ENCODE data around the gene HIVEP3. TPM values are rescaled to one million over a fixed set of nuclear protein-coding genes. Genes with fewer than 3 reads are reported as not detected.

Gene HIVEP3
- polyA plus RNA-seq, 1 of the 3 experiments (the other 2 are of a cell fraction): 6.4 TPM

DNA sequence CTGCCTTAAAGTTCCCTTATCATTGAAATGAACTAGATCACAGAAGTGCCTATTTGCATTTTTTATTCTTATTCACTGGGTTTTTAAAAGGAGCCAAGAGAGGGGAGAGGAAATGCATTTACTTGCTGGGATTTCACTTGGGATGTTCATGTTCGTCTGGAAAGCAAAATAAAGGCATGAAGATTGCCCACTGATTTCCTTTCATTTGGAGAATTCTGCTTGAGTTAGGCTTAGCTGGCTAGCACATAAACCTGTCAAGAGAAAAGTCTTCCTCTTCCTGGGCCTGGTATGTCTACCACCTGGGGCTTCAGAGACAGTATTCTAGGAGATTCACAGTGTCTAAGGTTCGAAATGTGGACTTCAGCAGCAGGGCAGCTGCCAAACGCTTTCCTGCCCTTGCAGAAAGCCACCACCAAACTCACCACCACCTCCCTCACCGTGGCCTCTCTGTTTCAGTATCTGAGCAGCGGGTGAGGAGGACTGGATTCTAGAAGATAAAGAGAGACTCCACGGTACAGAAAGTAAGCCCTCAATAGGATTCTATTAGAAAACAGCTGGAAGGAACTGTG is 44.5 kb downstream of the HIVEP3 start:
- POLR2A ChIA-PET: no interaction called here
- Histone ChIP-seq H3K9me2 (no peaks in the 10 kb centered on the region), H3K79me2 (ENCODE audit: insufficient read depth) (no peaks in the 10 kb centered on the region; the same call in none of the 2 replicates), H3K9ac (no peak overlapping the region), H3K4me2 (no peak overlapping the region), H3K36me3 (replicated peaks in 1 of 2; ENCODE audit: control insufficient read depth in 1 of 2, insufficient read depth in 2 of 2, low read length in 1 of 2) (peaks cover 0 to 8% of the 10 kb centered on the region in 2 experiments), H3K9me3 (no peaks in the 10 kb centered on the region), H3K4me3 (ENCODE audit: low read depth in 2 of 2, low read length in 1 of 2) (no peak overlapping the region), H3K4me1 (ENCODE audit: control insufficient read depth in 1 of 2, insufficient read depth in 2 of 2, low read depth in 1 of 2, low read length in 1 of 2) (peaks cover 17 to 18% of the 10 kb centered on the region in 2 experiments; a peak in 3 of 4 replicates), H3K27me3 (ENCODE audit: insufficient read depth) (no peaks in the 10 kb centered on the region), H3K27ac (ENCODE audit: low read depth in 2 of 2, low read length in 1 of 2) (no peak overlapping the region), H3F3A (replicated peaks; ENCODE audit: insufficient read depth) (peaks cover 15% of the 10 kb centered on the region), H2AFZ (ENCODE audit: low read depth) (no peak overlapping the region), H4K20me1 (ENCODE audit: insufficient read depth) (no peaks in the 10 kb centered on the region)
- 96% methylated on average over 6 of the region's 6 CpGs for WGBS (ENCODE audit: low lambda C conversion rate)
- TF ChIP-seq NRF1 (IDR thresholded peaks at IDR 0.05; ENCODE audit: low read depth, low read length) (no peak), EZH2phosphoT487 (IDR thresholded peaks at IDR 0.05; ENCODE audit: borderline replicate concordance, low read depth) (no peak), MEF2A (IDR thresholded peaks at IDR 0.05; ENCODE audit: borderline replicate concordance, low read depth) (no peak), GABPA (IDR thresholded peaks at IDR 0.05; ENCODE audit: low read depth) (no peak), GATA2 (CRISPR knock-in tag; IDR thresholded peaks at IDR 0.05) (no peak), POLR2AphosphoS5 (IDR thresholded peaks at IDR 0.05; ENCODE audit: low read depth, low read length) (no peak), MXI1 (IDR thresholded peaks at IDR 0.05; ENCODE audit: low read depth, low read length) (no peak), CHD2 (IDR thresholded peaks at IDR 0.05; ENCODE audit: low read length, partially characterized antibody) (no peak), RCOR1 (IDR thresholded peaks at IDR 0.05; ENCODE audit: low read length) (no peak), TCF12 (IDR thresholded peaks at IDR 0.05) (no peak), FOXJ3 (CRISPR knock-in tag; IDR thresholded peaks at IDR 0.05) (no peak), YY1 (IDR thresholded peaks at IDR 0.05; ENCODE audit: low read depth) (no peak)
- TF ChIP-seq, protein P1, sequence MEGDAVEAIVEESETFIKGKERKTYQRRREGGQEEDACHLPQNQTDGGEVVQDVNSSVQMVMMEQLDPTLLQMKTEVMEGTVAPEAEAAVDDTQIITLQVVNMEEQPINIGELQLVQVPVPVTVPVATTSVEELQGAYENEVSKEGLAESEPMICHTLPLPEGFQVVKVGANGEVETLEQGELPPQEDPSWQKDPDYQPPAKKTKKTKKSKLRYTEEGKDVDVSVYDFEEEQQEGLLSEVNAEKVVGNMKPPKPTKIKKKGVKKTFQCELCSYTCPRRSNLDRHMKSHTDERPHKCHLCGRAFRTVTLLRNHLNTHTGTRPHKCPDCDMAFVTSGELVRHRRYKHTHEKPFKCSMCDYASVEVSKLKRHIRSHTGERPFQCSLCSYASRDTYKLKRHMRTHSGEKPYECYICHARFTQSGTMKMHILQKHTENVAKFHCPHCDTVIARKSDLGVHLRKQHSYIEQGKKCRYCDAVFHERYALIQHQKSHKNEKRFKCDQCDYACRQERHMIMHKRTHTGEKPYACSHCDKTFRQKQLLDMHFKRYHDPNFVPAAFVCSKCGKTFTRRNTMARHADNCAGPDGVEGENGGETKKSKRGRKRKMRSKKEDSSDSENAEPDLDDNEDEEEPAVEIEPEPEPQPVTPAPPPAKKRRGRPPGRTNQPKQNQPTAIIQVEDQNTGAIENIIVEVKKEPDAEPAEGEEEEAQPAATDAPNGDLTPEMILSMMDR (IDR thresholded peaks at IDR 0.05): no peak
- TF ChIP-seq, protein P2, sequence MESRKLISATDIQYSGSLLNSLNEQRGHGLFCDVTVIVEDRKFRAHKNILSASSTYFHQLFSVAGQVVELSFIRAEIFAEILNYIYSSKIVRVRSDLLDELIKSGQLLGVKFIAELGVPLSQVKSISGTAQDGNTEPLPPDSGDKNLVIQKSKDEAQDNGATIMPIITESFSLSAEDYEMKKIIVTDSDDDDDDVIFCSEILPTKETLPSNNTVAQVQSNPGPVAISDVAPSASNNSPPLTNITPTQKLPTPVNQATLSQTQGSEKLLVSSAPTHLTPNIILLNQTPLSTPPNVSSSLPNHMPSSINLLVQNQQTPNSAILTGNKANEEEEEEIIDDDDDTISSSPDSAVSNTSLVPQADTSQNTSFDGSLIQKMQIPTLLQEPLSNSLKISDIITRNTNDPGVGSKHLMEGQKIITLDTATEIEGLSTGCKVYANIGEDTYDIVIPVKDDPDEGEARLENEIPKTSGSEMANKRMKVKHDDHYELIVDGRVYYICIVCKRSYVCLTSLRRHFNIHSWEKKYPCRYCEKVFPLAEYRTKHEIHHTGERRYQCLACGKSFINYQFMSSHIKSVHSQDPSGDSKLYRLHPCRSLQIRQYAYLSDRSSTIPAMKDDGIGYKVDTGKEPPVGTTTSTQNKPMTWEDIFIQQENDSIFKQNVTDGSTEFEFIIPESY (IDR thresholded peaks at IDR 0.05; ENCODE audit: borderline replicate concordance, low read depth): no peak
- TF ChIP-seq, protein P3, sequence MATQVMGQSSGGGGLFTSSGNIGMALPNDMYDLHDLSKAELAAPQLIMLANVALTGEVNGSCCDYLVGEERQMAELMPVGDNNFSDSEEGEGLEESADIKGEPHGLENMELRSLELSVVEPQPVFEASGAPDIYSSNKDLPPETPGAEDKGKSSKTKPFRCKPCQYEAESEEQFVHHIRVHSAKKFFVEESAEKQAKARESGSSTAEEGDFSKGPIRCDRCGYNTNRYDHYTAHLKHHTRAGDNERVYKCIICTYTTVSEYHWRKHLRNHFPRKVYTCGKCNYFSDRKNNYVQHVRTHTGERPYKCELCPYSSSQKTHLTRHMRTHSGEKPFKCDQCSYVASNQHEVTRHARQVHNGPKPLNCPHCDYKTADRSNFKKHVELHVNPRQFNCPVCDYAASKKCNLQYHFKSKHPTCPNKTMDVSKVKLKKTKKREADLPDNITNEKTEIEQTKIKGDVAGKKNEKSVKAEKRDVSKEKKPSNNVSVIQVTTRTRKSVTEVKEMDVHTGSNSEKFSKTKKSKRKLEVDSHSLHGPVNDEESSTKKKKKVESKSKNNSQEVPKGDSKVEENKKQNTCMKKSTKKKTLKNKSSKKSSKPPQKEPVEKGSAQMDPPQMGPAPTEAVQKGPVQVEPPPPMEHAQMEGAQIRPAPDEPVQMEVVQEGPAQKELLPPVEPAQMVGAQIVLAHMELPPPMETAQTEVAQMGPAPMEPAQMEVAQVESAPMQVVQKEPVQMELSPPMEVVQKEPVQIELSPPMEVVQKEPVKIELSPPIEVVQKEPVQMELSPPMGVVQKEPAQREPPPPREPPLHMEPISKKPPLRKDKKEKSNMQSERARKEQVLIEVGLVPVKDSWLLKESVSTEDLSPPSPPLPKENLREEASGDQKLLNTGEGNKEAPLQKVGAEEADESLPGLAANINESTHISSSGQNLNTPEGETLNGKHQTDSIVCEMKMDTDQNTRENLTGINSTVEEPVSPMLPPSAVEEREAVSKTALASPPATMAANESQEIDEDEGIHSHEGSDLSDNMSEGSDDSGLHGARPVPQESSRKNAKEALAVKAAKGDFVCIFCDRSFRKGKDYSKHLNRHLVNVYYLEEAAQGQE (IDR thresholded peaks at IDR 0.05; ENCODE audit: low read depth, low read length): no peak
- TF ChIP-seq, protein P4, sequence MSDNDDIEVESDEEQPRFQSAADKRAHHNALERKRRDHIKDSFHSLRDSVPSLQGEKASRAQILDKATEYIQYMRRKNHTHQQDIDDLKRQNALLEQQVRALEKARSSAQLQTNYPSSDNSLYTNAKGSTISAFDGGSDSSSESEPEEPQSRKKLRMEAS (IDR thresholded peaks at IDR 0.05; ENCODE audit: low read depth): no peak
- TF ChIP-seq, protein P5, sequence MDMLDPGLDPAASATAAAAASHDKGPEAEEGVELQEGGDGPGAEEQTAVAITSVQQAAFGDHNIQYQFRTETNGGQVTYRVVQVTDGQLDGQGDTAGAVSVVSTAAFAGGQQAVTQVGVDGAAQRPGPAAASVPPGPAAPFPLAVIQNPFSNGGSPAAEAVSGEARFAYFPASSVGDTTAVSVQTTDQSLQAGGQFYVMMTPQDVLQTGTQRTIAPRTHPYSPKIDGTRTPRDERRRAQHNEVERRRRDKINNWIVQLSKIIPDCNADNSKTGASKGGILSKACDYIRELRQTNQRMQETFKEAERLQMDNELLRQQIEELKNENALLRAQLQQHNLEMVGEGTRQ (IDR thresholded peaks at IDR 0.05; ENCODE audit: borderline replicate concordance, low read depth, low read length): no peak
- TF ChIP-seq, protein P6, sequence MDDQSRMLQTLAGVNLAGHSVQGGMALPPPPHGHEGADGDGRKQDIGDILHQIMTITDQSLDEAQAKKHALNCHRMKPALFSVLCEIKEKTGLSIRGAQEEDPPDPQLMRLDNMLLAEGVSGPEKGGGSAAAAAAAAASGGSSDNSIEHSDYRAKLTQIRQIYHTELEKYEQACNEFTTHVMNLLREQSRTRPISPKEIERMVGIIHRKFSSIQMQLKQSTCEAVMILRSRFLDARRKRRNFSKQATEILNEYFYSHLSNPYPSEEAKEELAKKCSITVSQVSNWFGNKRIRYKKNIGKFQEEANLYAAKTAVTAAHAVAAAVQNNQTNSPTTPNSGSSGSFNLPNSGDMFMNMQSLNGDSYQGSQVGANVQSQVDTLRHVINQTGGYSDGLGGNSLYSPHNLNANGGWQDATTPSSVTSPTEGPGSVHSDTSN (IDR thresholded peaks at IDR 0.05): no peak
- TF ChIP-seq, protein P7, sequence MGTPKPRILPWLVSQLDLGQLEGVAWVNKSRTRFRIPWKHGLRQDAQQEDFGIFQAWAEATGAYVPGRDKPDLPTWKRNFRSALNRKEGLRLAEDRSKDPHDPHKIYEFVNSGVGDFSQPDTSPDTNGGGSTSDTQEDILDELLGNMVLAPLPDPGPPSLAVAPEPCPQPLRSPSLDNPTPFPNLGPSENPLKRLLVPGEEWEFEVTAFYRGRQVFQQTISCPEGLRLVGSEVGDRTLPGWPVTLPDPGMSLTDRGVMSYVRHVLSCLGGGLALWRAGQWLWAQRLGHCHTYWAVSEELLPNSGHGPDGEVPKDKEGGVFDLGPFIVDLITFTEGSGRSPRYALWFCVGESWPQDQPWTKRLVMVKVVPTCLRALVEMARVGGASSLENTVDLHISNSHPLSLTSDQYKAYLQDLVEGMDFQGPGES (IDR thresholded peaks at IDR 0.05; ENCODE audit: low read depth, low read length): no peak
- DNase-seq: no peak
- CTCF ChIA-PET: interaction anchor here (1.0 to 1.8 kb wide), 2 partner anchors 9 to 300 kb away, joined by 4 read pairs; no protein-coding TSS in a partner anchor
